Stimulated activated CD4-positive, alpha-beta T cell treated with anti-CD3 and anti-CD28 coated beads, Interleukin-4, amount 100 ng/mL, for 24 hours (primary cell): ENCODE results near the gene UTP11.
"Not testable (repeated sequence)": the region's sequence is repeated elsewhere in the genome, so short reads cannot be mapped to it uniquely, and the experiment has no call there.

Experiments used
- DNase-seq: peaks from one replicate; pipeline ENCODE4 v3.0.0-alpha.2; 2020

UTP11 gene

GRCh38 chr1:38028105-38028591 is 15.6 kb downstream of the UTP11 start:
- peak; percentile 88 for DNase-seq

GRCh38 chr1:38028671-38029070 is 16.1 kb downstream of the UTP11 start:
- DNase-seq = no peak

GRCh38 chr1:38029081-38029681 is 16.6 kb downstream of the UTP11 start:
- DNase-seq = no peak

- peak; percentile 86 for DNase-seq
Measured at GRCh38 chr1:38029685-38030511, 17.4 kb downstream of the UTP11 start.

GRCh38 chr1:38030596-38031512 is 18.3 kb downstream of the UTP11 start:
- no peak for DNase-seq

- no peak for DNase-seq
Measured at GRCh38 chr1:38031513-38031866, 19.0 kb downstream of the UTP11 start.

- not testable (repeated sequence) for DNase-seq
Measured at GRCh38 chr1:38032992-38033391, 20.5 kb downstream of the UTP11 start.

GRCh38 chr1:38034871-38035270 is 22.3 kb downstream of the UTP11 start:
- DNase-seq = no peak

- no peak for DNase-seq
Measured at GRCh38 chr1:38037221-38037939, 24.8 kb downstream of the UTP11 start.

GRCh38 chr1:38038861-38039260 is 26.3 kb downstream of the UTP11 start:
- no peak for DNase-seq

GRCh38 chr1:38039331-38040088 is 27.0 kb downstream of the UTP11 start:
- no peak for DNase-seq

- DNase-seq = no peak
Measured at GRCh38 chr1:38041936-38042834, 29.7 kb downstream of the UTP11 start.

- DNase-seq = no peak
Measured at GRCh38 chr1:38043036-38043747, 30.7 kb downstream of the UTP11 start.

- no peak for DNase-seq
Measured at GRCh38 chr1:38044221-38045215, 32.0 kb downstream of the UTP11 start.

- DNase-seq = no peak
Measured at GRCh38 chr1:38045401-38046332, 33.1 kb downstream of the UTP11 start.

- DNase-seq = no peak
Measured at GRCh38 chr1:38046333-38046883, 33.9 kb downstream of the UTP11 start, which contains the start of gene POU3F1. POU3F1 (minus strand) TSS chr1:38046793; CDS start chr1:38046743, 50 bp downstream.
